ENCODE measurements around the gene AFF3.

AFF3 gene

DNA sequence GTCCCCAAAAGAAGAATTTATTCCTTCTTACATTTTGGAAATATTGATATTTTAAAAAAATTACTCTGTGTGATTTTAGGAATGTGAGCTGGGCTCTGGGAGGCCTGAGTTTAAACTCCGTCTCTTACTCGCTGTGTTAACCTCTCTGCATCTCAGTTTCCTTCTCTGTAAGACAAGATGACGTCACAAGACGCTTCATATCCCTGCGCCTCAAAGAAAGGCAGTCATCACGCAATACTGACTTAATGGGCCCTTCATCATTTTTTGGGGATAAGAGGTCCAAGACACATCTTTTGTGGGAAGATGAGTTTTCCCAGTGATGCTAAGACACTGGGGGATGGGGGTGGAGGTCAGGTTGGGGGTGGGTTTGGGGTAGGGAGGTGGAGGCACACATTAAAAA lies 320.4 kb downstream of the AFF3 start:
- no peak for DNase-seq (ENCODE audit: low spot score)

DNA sequence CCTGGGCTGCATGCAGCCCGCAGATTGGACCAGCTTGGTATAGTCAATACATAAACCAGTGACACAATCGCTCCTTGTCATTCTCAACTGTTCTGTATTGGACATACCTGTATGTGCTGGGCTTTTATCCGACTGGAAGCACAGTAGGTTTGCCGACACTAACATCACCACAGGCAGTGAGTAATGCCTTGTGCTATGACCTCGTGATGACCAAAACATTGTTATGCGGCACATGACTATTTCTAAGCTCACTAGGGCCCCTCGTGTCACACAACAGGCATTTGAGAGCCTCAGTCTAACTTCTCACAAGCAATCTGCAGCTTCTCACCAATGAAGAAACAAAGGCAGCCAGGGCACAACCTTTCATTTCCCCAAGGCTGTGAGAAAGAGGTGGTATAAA lies 320.8 kb downstream of the AFF3 start:
- DNase-seq (ENCODE audit: low spot score): no peak

DNA sequence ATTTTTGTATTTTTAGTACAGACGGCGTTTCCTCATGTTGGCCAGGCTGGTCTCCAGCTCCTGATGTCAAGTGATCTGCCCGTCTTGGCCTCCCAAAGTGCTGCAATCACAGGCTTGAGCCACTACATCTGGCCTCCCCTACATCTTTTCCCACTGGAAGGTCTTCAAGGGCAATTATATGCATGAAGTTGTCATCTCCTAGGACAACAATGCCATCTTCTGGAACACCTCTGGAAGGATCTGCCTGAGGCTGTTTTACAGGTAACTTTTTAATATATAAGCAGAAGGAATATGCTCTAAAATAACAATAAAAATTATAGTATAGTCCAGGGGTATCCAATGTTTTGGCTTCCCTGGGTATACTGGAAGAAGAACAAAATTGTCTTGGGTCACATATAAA lies 321.4 kb downstream of the AFF3 start:
- no peak for DNase-seq (ENCODE audit: low spot score)

DNA sequence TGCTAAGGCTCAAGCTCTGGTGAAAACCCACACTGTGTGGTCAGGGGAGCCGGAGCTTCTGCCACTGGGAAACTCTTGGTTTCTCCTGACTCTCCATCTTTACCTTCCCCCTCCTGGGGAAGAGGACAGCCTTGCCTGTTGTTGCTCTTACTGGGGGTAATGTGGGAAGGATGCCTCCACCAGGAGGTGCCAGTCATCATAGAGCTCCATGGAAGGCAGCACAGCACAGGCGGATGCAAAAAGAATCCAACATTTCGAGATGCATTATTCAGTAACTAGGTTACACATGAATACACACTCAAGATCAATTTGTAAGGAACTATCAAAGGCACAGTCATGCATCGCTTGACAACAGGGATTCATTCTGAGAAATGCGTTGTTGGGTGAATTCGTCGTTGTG lies 322.6 kb downstream of the AFF3 start:
- no peak for DNase-seq (ENCODE audit: low spot score)

DNA sequence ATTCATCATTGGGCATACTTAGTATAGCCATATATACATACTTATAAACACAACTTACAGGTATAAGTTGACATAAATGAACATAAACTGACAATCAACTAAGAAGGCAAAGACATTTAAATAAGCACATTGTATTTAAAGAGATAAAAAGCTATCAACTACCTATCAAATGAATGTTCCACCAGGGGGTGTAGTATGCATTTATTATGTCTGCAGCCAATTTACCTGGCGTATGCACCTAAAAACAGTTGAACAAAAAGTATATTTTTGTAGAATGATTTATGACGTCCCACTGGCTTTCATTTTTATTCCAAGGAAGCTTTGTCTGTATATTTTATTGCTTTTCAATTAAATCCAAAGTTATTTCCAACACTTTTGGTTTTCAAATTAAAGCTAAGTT lies 323.5 kb downstream of the AFF3 start:
- no peak for DNase-seq (ENCODE audit: low spot score)

DNA sequence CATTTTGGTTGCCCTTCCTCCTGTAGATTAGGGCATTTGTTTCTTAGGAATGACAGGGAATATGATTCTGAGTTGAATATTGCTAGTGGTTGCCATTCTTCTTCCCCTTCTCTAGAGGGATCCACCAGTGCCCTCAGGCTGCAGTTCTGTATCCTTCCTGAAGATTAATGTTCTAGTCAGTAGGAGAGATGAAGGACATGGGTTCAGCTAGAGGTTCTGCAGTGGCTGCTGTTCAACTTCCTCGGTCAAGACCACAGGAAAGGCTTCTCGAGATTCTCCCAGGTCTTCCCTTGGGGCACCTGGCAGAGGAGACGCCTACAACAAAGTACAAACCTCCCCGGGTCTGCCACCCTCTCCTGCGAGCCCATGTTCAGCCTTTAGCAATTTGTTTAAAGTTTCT lies 325.5 kb downstream of the AFF3 start:
- DNase-seq (ENCODE audit: low spot score): no peak

DNA sequence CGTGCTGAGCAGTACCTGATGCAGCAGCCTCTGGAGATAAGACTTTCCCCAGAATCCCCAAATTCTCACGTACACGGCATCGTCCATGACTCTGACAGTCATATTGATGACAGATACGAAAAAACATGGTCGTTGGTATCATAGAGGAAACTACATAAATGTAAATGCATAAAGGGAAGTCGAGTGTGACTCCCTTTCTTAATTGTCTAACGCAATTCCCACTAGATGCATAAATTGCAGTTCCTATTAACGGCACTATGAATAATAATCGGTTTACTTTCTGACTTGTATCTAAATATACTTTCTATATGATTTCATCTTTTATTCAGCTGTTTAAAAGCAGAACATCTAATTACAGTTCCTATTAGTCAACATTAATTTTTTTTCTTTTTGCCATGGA lies 330.0 kb downstream of the AFF3 start:
- no peak for DNase-seq (ENCODE audit: low spot score)

DNA sequence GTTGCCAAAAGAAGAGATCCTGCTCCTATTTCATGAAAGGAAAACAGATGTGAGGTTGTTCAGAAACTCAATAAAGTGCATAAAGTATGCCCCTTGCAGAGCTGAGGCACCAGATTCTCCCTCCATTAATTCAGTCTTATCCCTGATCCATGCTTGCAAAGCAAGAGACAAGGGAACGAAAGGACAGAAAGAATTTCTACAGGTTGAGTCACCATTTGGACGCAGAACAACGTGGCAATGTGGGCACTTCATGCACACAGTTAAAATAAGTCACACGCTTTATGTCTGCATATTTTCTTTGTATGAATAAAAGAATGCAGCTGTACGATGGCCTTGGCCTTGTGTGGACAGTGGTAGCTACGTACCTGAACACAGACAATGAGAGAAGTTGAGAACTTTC lies 330.8 kb downstream of the AFF3 start:
- DNase-seq (ENCODE audit: low spot score): no peak

DNA sequence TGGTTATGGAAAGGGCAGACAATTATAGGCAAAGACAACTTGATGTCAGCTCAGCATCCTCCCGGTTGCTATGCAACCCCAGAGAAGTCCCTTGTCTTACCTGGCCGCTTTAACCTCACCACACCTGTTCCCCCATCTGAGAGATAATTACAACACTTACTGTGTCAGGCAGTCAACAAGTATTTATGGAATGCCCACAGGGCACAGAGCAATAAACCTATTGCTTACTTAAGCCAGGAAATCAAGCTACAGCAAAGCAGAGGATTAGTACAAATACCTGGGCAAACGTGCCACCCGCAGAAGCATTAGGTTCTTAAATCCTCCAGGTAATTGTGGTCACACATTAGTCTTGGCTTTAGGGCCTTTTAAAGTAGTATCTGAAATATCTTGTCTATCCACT lies 332.2 kb downstream of the AFF3 start:
- DNase-seq (ENCODE audit: low spot score): no peak

DNA sequence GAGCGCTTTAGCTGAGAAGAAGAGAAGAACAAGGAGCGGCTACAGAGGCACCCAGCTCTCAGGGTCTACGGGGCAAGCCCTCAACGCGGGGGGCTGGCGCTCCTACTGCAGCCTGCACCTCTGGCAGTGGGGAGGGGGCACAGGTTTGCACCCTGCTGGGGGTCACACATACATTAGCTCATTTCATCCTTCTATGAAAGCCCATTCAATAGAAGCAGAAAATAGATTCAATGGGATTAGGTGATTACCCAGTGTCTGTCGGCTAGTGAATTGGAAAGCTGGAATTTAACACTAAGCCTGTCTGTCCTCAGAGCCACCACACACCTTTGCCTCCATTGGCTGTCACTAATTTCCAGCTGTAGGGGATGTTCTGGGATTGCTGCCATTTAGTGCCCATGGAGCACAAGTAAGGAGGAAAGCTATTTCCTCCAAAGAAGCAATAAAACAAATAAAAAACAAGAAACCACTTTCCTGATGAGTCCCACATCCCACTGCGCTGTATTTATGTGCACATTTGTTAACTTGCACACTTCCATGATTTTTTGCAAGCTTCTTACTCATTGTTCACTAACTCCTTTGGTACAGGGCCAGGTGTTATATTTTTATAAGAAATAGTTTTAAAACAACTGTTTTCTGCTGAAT lies 333.0 kb downstream of the AFF3 start:
- DNase-seq (ENCODE audit: low spot score): no peak

DNA sequence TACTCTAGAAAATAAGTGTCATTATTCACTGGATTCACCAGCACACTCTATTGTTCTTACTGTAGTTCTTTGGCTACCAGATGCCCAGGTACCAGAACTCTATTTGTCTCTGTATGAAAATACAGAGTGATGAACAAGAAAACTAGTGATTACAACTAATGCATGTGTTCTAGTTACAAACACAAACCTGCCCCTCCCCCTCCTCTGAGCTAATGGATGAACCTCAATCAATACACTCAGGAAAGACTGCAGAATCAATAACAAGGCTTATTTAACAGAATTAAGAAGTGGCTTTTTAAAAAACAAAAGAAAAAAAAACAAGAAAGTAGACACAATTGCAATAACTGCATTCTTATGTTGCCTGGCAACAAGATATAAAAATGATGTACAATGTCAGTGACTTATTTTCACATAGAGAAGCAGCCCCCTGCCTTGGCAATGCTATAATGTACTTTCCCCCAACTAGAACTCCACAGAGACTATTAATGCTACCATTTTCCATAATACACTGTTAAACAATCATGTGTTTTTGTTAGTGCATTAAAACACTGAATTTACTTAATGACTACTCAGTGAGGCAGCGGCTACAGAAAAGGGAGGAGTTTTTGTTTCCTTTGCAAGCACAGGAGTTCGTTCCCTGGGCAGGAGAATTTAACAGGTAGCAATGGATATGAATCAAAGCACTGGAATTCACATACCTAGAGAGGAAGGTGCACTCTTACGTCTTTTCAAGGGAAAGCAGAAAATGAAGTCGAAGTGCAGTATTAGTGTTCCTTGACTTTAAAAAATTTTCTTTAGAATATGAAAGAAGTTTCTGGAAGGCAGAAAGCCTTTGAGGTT lies 333.8 kb downstream of the AFF3 start:
- no peak for DNase-seq (ENCODE audit: low spot score)

DNA sequence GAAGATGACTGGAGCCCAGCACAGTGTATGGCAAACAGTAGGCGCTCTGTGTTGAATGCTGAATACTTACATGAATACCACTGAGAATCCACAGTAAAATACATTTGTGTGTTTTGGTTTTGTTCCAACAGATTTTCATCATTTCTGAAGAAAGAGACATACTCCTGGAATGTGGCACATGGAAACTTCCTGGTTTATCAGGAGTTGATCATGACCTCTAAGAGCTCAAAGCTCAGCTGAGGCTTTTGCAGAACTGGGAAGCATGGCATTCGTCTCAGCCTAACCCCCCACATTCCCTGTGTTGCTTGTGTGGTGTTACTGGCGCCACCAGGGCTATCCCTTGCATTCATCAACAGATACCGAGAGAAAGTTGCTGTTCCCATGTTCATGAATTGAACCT lies 335.6 kb downstream of the AFF3 start:
- no peak for DNase-seq (ENCODE audit: low spot score)

DNA sequence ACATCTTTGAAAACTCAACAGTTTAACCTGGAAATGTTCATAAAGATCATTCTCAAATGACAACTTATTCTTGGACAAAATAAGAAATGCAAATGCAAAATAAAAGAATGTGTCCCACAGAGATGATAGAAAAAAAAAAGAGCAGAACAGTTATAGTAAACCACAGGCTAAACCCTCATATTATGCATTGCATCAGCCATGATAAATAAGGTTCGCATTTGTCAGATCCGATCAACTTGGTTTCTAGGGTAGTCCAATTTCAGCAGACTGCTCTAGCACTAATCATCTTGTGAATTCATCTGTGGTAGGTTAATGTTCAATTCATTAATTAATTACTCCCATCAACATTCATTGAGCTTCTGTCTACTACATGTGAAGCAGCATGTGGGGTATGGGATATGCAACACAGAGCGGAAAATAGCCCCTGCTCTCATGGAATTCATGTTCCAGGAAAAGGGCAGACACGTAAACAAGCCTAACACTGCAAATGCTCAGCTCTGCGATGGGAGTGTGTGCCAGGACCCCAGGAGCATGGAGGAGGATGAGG lies 336.4 kb downstream of the AFF3 start:
- DNase-seq (ENCODE audit: low spot score): no peak

DNA sequence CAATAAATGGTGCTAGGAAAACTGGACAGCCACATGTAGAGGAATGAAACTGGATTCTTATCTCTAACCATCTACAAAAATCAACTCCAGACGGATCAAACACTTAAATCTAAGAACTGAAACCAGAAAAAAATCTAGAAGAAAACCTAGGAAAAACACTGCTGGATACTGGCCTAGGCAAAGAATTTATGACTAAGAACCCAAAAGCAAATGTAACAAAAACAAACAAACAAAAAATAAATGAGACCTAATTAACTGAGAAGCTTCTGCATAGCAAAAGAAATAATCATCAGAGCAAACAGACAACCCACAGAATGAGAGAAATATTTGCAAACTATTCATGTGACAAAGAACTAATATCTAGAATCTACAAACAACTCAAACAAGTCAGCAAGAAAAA lies 338.5 kb downstream of the AFF3 start:
- no peak for DNase-seq (ENCODE audit: low spot score)

DNA sequence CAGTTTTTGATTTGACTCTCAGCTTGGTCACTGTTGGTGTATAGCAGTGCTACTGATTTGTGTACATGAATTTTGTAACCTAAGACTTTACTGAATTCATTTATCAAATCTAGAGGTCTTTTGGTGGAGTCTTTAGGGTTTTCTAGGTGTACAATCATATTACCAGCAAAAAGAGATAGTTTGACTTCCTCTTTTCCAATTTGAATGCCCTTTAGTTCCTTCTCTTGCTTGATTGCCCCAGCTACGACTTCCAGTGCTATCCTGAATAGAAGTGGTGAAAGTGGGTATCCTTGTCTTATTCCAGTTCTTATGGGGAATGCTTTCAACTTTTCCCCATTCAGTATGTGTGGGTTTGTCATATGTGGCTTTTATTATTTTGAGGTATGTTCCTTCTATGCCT lies 339.7 kb downstream of the AFF3 start:
- no peak for DNase-seq (ENCODE audit: low spot score)

DNA sequence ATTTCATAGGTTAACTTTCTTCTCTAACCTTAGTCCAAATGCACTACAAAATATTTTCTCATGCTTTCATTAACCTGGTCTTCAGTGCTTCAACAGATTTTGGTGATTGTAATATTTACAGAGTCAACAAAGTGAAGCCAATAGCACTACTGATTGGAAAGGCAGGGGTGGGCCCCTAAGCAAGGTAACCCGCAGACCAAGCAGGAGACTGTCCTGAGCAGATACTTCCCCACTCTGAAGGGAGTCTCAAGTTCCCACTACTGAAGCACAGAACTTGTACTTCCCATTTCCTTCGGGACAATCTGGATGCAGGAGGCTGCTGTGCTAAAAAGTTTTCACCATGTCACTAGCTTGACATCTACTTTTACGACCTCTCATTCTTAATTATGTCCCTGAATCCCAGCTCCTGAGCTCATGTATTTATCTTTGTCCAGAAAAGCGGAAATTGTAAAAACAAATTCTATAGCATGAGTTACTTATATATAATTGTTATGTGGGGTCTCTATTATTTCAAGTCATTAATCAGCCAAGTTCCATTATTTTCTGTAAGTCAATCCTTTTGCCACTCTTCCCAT lies 341.0 kb downstream of the AFF3 start:
- DNase-seq (ENCODE audit: low spot score): no peak

DNA sequence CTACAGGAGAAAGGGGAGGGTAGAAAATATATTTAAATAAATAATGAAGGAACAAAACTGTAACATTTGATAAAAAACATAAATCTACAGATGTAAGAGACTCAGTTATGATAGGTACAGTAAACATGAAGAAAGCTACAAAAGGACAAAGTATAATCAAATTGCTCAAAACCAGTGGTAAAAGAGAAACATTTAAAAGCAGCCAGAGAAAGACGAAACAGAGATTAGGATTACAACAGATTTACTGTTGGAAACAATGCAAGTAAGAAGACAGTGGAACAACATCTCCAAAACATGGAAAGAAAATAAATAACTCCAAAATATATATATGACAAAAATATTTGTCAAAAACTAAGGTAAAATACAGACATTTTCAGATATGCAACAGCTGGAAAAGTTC lies 344.9 kb downstream of the AFF3 start:
- DNase-seq (ENCODE audit: low spot score): no peak

DNA sequence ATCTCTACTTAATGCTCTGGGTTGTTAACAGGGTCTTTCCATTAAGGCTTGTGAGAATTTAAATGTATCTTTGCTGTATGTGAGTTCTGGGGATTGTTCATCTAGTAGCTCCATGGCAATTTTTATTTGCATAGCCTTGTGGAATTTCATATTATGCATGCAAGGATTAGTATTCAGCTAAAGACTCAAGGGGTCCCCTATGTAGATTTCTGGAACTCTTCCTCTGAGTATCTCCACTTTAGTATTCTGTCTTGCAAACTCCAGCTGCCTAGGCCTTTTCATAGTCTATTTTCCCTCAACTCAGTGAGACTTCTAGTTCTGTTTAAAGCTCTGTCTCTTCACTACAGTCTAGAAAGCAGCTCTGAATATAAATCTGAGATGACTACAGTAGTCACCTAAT lies 348.0 kb downstream of the AFF3 start:
- no peak for DNase-seq (ENCODE audit: low spot score)

DNA sequence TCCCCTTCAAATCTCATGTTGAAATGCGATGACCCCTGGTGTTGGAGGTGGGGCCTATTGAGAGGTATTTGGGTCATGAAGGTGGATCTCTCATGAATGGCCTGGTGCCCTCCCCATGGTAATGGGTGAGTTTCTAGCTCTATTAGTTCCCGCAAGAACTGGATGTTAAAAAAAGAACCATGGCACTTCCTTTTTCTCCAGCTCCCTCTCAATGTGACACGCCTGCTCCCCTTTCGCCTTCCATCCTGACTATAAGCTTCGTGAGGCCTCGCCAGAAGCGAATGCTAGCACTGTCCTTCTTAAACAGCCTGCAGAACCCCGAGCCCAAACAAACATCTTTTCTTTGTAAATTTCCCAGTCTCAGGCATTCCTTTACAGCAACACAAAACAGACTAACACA lies 349.4 kb downstream of the AFF3 start:
- no peak for DNase-seq (ENCODE audit: low spot score)

DNA sequence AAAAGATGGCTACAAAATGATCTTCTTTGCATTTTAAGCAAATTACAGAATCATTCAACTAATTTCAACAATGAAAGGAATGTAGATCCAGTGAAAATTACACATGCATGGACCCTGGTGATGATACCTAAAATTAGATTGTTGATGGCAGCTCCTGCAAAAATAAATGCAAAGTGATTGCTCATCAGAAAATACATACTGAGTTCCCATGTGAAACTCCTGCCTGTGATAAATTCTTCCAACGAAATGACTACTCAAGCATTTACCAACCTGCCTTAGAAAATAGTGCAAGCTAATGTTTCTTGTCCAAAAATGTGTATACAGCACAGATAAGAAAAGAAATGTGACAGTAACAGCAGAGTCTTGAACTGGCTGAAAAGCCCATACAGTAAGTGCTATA lies 352.5 kb downstream of the AFF3 start:
- no peak for DNase-seq (ENCODE audit: low spot score)

DNA sequence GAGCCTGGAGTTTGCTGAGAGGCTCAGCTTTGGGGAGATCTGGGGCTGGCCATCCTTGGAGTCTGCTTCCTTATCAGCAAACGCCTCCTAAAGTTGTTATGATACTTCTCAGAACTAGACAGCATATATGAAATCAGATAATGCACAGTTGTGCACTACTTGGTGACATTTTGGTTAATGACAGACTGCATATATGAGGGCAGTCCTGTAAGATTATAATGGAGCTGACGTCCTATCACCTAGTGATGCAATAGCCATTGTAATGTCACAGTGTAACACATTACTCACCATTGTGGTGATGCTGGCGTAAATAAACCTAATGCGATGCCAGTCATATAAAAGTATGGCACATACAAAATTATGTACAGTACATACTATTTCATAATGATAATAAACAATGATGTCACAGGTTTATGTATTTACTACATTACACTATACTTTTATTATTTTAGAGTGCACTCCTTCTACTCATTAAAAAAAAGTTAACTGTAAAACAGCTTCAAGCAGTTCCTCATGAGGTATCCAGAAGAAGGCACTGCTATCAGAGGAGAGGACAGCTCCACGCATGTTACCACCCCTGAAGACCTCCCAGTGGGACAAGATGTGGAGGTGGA lies 354.5 kb downstream of the AFF3 start:
- no peak for DNase-seq (ENCODE audit: low spot score)

DNA sequence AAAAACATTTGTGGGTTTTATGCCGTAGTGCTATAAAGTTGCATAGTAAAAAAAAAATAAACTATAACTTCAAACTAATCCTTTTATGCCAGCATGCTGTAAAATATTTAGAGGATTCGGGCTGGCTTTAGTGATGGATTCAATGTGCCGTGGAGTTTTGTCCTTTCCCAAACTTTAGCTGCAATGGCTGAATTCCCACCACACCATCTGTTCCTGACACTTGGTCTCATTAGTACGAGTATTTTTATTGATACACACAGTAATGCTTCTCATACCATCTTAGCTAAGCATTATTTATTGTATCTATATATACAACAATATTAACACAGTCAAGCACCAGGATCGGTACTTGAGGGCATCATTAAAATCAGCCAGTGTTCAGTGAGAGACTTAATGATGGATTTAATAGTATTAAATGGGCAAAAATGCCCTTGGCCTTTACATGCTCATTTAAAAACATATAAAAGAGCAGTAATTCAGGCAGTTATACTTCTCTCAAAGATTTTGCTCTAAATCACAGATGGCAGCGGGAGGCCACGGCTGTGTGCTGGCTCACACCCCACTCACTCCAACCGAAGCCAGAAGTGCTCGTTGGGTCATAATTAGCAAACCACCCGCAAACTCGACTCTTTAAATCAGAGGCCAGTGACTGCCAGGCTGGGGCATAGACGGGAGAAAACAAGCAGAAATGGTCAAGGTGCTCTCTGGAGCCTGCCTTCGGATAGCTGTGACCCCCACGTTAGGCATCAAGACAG lies 355.6 kb downstream of the AFF3 start:
- DNase-seq (ENCODE audit: low spot score): no peak

Data from CD4-positive, alpha-beta T cell treated with Interleukin-6 at 100 ng/mL for 8 hours (primary cell).